ENCODE results near the gene NLRX1.
"Not testable (repeated sequence)": the region's sequence is repeated elsewhere in the genome, so short reads cannot be mapped to it uniquely, and the experiment has no call there.

The NLRX1 gene

GRCh38 chr11:119209186-119209585, 40.7 kb downstream of the NLRX1 start:
- DNase-seq, result no peak

- DNase-seq, result no peak
These were observed 41.5 kb downstream of the NLRX1 start for GRCh38 chr11:119210050-119210449.

DNA sequence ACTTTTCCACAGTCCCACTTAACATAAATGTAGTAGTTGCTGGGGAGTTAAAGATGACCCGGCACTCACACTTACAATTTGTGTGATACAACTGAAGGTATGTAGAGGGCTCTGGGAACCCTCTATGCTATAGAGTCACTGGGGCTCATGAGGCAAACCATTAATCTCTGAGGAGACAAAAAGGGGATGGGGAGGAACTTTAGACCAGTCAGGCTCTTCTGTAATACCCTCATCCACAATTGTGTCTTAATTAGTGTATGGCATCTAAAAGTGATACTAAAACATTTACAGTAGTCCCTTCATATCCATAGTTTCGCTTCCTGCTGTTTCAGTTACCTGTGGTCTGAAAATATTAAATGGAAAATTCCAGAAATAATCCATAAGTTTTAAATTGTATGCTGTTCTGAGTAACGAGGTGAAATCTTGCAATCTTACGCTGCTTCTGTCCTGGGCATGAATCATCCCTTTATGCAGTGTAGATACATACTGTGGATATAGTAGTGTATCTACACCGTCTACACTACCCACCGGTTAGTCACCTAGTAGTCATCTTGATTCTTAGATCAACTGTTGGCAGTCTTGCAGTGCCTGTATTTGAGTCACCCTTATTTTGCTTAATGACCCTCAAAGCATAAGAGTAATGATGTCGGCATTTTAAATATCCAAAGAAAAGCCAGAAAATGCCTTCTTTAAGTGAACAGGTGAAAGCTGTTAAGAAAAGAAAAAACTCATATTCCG, 49.8 kb downstream of the NLRX1 start:
- DNase-seq, result no peak

DNA sequence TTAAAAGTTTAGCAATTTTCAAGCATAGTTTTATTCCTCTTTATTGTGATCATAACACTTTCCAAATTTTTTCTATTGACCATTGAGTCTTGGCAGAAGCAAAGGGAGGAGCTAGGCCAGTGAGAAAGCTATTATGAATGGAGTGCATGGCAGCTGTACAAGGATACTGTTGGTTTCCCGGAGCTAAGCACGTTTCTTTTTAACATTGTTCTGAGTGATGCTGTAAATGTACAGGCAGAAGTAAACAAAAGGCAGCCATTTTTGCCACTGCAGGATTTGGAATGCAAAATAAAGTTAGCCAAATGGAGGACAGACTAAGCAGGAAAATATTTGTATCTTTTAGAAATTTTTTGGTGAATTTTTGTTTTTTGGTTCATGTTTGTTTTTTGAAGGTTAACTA, 53.8 kb downstream of the NLRX1 start:
- DNase-seq, result no peak

GRCh38 chr11:119222891-119223290, 54.4 kb downstream of the NLRX1 start:
- DNase-seq, result no peak

DNA sequence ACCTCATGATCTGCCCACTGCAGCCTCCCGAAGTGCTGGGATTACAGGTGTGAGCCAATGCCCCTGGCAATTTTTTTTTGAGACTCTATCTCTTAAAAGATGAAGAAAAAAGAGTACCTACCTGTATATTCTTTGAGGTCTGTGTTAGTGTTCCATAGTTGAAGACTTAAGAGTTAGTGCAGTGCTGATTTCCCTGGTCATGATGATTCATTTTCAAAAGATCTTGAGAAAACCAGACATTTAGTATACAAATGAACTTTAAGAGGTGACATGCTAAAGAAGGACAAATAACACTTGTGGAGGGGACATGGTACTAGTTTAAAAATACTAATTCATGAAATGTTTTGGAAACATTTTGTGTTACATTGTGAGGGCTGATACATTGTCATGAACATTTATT, 55.3 kb downstream of the NLRX1 start:
- DNase-seq, result no peak

DNA sequence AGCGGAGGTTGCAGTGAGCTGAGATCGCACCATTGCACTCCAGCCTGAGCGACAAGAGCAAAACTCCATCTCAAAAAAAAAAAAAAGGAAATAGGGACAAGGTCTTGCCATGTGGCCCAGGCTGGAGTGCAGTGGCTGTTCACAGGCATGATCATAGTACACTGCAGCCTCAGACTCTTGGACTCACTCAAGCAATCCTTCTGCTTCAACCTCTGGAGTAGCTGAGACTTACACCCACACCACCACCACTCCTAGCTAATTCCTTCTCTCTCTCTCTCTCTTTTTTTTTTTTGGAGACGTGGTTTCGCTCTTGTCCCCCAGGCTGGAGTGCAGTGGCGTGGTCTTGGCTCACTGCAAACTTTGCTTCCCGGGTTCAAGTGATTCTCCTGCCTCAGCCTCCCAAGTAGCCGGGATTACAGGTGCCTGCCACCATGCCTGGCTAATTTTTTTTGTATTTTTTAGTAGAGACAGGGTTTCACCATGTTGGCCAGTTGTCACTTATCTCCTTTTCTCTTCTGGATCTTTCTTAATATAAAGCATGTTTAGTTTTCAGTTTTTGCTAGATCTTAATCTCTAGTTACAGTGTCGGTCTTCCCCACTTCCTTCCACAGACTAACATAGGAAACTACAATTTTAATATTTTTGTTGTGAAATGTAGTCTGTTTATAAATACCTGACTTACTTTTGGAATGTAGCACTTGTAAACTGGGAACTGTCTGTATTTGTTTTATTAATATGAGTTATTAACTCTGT, 60.2 kb downstream of the NLRX1 start:
- not testable (repeated sequence) for DNase-seq

DNA sequence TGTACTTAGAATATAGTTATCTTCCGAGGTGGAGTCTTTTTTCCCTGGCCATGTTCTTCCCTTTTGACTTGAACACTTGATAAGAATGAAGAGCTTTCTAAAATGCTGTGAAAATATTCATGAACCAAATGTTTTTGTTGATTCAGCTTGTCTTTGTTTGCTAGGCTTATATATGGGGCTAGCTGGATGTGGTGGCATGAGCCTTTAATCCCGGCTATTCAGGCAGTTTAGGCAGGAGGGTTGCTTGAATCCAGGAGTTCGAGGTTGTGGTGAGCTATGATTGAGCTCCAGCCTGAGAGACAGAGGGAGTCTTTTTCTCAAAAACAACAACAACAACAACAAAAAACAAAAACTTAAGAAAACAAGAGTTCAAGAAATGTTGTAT, 60.8 kb downstream of the NLRX1 start:
- DNase-seq, result no peak

DNA sequence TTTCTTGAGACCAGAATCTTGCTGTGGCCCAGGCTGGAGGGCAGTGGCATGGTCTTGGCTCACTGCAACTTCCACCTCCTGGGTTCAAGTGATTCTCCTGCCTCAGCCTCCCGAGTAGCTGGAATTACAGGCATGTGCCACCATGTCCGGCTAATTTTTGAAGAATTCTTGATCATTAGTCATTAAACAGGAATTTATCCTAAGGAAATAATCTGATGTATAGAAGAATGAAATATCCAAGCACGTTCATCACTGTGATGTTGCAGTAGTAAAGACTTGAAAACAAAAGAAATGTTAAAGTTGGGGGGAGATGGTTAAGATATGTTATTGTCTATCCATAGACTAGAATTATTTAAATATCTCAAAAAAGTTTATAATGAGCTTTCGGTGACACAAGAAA, 61.2 kb downstream of the NLRX1 start:
- DNase-seq, result no peak

Measured in activated effector memory CD4-positive, alpha-beta T cell treated with anti-CD3 and anti-CD28 coated beads, Interleukin-2, amount 50 U/mL, for 16 hours (primary cell).